Stimulated activated CD8-positive, alpha-beta memory T cell treated with anti-CD3 and anti-CD28 coated beads, Interleukin-7, amount 100 ng/mL, for 4 hours (primary cell): ENCODE data around the gene ZNF141.
"Not testable (repeated sequence)": the region's sequence is repeated elsewhere in the genome, so short reads cannot be mapped to it uniquely, and the experiment has no call there.

Experiments
- DNase-seq, 2 donors: peaks; one replicate each; pipeline ENCODE4 v3.0.0-alpha.2; 2020; ENCODE audit warnings: low read depth in 2 of 2

ZNF141 gene

DNA sequence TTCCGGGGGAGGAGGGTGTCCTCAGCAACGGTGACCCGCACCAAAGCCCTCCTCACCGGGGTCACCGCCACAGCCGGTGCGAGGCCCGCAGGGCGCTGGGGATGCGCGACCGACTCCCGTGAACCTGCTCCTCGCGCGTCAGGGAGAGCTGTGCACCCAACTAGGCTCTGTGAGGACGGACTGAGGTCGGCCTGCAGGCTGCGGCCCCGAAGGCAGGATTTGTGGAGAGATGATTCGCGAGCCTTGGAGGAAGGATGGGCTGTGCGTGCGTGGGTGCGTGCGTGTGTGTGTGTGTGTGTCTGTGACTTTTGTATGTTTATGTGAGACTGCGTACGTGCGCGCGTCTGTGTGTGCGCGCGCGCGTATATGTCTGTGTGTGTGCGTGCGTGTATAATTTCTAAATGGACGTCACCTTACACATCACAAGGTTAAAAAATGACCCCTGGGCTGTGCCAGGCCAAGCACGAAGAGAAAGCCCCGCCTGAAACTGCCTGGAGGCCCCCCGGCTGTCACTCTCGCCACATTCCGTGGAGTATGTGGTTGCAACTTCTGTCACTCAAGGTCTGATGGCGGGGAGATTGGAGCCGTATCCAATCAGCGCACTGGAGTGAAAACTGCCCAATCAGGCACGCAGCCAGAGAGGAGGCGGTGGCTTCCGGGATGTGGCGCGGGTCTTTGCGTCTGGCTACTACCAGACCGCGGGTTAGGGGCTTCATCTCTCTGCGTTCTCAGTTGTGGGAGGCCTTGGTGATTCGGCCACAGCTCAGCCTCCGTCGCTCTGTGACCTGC is at the start of gene ZNF141:
Gene ZNF141, plus strand, starts transcription at position 672 of the 789 bp plus-strand sequence. CDS start 170 bp downstream, outside the sequence.
- DNase-seq: peak; percentile 84 to 89

DNA sequence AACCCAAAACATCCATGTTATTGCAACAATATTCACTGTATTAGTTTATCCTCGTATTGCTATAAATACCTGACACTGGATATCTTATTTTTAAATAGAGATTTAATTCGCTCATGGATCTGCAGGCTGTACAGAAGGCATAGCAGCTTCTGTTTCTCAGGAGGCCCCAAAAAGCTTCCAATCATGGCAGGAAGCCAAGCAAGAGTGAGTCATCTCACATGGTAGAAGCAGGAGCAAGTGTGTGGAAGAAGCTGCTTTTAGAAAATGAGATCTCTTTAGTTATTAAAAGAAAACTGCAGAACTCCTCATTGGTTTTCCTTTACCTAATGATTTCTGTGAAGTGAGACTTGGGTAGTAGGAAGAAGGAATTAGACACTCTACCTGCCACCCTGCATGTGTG is 48.7 kb upstream of the ZNF141 start:
- no peak for DNase-seq

DNA sequence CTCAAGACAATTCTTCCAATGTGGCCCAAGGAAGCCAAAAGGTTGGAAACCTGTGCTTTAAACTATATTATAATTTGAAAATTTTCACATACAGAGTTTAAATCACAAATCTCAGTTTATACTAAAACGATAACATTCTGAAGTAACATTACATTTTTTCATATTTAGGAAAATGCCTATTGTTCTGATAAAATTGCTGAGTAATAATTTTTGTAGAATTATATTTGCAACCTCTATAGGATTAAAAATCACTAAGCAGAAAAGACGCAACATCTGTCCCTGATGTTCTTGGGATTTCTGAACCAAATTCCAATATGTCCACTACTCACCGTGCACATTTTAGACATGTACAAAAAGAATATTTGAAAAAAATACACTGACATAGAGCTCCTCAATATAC is 42.9 kb upstream of the ZNF141 start:
- DNase-seq: no peak

DNA sequence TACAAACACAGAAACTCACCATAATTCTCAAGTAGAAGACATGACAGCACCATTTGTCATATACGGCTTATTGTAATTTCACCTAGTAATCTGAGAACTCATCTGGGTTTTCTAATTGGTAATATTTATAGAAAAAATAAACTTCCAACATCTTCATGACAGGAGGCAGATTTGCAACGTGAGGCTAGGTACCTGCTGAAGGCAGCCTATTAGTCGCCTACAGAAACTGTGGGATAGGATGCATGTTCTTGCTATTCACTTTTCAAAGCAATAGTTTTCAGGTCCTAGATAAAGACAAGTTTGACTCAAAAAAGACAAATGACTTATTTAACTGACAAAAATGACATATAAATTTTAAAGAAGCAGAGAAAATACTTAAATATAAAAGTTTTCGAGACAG is 35.2 kb upstream of the ZNF141 start:
- DNase-seq: no peak

DNA sequence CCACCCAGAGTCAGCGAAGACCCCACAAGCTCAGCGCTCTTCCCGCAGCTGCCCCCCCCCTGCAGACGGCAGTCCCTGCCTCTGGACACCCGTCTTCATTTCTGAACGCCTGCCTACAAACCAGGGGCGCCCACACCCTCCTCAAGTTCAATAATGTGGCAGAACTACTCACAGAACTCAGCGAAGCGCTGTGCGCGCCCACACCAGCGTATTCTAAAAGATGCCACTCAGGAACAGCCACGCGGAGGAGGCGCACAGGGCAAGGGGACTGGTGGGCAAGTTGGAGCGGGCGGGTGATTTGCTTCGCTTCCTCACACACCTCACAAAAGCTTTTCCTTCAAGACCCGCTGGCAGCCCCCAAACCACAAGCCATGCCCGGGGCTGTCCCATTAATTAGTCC is 33.1 kb upstream of the ZNF141 start:
- DNase-seq: not testable (repeated sequence)

DNA sequence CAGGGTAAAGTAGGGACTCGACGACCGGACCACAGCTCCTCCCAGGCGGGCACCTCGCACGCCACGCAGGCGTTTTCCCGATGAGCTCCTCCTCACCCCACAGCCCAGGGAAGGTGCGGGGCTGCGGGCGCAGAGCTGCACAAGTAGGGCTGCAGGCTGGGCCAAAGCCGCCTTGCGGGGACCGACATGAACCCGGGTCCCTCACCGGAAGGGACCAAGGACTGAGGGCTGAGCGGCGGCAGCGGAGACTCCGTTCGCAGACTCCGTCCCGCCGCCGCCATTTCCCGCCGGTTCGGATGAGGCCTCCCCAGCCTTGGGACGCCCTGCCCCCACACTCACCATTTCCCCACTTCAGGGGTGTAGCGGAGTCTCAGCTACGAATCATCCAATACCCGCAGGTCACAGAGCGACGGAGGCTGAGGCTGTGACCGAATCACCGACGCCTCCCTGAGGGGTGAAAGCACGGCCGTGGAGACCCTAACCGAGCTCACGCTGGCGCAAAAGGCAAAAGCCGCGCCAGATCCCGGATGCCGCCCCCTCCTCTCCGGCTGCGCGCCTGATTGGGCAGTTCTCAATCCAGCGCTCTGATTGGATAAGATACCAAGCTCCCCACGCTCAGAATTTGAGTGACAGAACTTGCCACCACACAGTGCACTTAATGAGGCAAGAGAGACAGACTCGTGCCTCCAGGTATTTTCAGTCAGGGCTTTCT is 32.5 kb upstream of the ZNF141 start, which contains the start of gene ZNF732:
Gene ZNF732, minus strand, starts transcription at position 506 of the 712 bp plus-strand sequence. Its CDS starts 164 bp downstream, at position 342.
- DNase-seq: no peak

DNA sequence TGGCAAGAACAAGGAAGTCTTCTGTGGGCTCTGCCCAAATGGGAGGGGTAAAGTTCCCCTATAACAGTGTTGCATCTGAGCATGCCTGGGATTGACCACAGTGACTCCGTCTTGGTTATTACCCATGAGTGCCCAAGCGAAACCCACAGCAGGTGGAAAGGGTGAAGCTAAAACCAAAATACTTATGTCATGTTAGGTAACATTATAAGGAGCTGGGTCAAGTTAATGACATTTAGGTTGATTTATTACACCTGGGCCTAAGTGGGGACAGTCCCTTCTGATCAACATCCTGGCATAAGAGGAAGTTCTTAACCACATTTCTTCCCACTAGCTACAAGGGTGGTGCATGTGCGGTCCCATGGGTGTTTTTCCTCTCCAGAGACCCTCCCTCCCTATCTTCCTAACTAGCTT is 31.1 kb upstream of the ZNF141 start:
- DNase-seq: no peak

DNA sequence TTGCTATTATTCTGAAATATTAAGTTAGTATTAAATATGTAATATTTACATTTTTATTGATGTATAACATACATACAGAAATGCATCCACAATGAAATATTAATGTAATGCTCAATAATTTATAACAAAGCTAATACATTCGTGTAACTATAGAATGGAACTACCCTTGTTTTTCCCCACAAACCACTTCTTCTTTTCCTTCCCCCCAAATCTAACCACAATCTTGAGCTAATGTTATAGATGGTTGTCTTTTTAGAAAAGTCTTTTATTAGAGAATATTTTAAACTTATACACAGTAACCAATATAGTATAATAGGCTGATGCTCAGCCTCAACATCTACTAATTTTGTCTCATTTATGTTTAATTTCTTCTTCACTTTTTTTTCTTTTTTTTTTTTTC is 27.8 kb upstream of the ZNF141 start:
- no peak for DNase-seq

DNA sequence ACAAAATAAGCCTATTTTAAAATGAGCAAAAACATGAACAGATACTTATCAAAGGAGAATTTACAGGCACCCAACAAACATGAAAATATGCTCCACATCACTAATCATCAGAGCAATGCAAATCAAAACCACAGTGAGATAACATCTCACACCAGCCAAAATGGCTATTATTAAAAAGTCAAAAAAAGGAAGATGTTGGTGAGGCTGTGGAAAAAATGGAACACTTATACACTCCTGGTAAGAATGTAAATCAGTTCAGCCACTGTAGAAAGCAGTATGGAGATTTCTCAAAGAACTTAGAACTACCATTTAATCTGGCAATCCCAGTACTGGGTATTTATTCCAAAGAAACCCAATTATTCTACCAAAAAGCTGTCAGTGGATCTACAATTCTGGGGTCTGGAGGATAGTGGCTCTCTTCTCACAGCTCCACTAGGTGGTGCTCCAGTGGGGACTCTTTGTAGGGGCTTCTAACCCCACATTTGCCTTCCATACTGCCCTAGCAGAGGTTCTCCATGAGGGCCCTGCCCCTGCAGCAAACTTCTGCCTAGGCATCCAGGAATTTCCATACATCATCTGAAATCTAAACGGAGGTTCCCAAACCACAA is 23.2 kb upstream of the ZNF141 start:
- no peak for DNase-seq

DNA sequence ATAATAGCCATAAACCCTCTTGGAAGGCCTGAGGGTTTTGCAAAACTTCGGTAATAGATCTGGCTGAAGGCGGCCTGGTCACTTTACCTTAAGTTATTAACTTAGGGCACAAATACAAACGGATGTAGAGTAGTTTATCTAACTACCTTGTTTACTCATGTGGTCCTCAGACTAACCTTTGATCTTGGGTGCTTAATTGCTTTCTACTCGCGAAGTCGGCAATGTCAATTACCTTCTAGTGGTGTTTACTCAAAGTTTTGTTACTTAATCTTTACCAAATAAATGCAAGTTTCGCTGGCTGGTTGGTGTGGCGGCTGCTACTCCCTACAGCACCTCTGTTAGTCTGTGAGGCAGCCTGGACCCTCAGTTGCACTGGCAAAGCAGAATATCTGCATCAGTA is 8.9 kb upstream of the ZNF141 start:
- no peak for DNase-seq

DNA sequence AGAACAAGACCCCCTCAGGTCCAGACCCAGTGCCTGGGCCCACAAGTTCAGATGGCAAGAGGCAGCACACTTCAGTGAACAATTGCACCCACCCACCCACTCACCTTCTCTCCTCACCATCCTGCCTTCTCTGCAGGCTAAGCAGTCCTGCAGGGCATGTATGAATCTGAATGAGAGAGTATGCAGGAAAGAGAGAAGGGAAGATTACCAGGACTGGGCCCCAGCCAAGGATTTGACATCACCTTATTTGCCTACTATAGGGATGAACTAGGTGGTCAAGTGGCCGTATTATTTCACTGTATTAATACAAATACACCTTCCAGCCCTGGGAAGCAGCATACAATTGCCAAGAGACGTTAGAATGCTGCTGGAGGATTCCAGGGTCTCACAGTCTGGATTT is 2.1 kb upstream of the ZNF141 start:
- no peak for DNase-seq

DNA sequence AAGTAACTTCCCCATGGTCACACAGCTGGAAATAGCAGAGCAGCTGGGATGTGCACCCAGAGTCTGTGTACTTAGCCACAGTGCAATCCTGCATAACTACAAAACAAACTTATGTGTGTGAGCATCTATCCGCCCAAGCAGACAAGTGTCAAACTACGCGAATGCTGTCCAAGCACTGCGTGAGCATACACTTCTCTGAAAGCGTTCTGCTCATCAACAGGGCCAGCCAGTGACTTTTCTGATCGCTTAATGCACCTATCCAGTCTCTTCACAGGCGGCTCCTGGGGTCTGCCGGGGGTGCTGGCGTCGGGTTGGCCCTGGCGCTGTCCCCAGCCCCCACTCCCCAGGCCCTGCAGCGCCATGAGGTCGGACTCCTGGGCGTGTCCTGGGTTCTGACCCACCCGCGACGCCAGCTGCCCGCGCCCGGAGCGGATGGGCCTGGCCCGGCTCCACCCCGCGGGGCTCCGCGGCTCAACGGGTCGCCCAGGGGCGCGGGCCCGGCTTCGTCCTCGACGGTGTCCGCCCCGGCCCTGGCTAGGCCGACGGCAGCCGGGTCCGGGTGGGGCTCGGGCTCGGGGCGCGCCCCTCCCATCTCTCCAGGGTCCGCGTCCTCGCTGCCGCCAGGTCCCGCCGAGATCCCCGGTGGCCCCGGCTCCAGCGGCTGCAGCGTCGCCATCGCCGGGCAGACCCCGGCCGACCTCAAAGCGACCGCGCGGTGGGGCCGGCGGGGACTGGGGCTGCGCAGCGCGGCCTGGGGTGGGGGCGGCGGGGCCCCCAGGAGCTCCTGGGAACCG is 1.3 kb upstream of the ZNF141 start:
- DNase-seq: no peak

DNA sequence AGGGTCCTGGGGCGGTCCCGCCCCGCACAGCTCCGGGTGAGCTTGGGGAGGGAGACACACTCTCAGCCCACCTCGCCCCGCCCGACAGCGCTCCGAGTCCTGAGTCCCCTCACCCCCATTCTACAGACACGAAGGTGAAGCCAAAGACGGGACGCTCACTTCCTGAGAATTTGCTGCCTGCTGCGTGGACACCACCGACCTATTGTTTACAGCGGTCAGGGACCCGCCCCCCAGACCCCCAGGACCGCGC is 796 bp upstream of the ZNF141 start:
- peak in 1 of 2 donors; percentile 8 for DNase-seq

DNA sequence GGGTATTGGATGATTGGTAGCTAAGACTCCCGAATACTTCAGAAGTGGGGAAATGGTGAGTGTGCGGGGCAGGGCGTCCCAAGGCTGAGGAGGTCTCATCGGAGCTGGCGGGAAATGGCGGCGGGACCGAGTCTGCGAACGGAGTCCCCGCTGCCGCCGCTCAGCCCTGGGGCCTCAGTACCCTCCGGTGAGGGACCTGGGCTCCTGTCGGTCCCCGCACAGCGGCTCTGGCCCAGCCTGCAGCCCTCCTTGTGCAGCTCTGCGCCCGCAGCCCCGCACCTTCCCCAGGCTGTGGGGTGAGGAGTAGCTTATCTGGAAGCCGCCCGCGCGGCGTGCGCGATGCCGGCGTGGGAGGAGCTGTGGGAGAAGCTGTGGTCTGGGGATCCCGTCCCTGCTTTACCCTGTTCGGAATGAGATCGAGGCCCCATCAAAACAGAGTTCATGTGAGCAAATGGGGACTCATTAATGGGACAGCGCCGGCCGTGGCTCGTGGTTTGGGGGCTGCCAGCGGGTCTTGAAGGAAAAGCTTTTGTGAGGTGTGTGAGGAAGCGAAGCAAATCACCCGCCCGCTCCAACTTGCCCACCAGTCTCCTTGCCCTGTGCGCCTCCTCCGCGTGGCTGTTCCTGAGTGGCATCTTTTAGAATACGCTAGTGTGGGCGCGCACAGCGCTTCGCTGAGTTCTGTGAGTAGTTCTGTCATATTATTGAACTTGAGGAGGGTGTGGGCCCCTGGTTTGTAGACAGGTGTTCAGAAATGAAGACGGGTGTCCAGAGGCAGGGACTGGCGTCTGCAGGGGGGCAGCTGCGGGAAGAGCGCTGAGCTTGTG is 531 bp downstream of the ZNF141 start:
- peak; percentile 23 to 56 for DNase-seq

DNA sequence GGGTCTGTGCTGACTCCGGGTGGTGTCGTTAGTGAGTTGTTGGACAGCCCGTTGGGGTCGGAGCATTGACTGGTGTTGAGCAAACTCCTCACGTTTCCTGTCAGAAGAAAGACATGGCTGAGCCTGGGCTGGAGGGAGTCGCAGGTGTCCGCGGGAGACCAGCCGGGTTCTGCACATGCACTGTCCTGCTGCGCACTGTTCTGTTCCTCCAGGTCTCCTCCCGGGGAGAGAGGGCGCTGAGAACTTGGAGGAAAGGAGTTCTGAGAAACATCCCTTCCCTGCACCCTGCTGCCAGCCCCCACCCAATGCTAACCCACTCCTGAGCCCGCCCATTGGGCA is 1.1 kb downstream of the ZNF141 start:
- DNase-seq: no peak

DNA sequence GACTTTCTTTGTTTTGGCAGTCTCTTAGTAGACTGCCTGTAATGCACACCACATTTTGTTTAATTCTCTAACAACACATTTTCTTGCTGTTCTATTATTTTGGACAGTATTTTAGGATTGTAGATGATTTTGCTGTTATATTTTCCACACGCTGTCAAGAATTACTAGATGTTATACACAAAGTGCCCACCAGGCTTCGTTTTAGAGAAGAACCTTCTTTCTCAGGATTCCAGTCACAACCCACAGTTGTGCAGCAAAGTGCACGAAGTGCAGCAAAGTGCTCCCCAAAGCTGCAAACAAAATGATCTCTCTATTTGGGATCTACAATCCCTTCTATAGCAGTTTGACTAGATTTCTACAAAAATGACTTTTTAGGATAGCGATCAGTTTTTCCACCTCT is 2.4 kb downstream of the ZNF141 start:
- DNase-seq: no peak

DNA sequence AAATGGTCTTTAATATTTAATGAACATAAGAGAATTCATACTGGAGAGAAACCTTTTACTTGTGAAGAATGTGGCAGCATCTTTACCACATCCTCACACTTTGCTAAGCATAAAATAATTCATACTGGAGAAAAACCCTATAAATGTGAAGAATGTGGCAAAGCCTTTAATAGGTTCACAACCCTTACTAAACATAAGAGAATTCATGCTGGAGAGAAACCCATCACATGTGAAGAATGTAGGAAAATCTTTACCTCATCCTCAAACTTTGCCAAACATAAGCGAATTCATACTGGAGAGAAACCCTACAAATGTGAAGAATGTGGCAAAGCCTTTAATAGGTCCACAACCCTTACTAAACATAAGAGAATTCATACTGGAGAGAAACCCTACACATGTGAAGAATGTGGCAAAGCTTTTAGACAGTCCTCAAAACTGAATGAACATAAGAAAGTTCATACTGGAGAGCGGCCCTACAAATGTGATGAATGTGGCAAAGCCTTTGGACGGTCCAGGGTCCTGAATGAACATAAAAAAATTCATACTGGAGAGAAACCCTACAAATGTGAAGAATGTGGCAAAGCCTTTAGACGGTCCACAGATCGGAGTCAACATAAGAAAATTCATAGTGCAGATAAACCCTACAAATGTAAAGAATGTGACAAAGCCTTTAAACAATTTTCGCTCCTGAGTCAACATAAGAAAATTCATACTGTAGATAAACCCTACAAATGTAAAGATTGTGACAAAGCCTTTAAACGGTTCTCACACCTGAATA is 35.6 kb downstream of the ZNF141 start:
- no peak for DNase-seq

DNA sequence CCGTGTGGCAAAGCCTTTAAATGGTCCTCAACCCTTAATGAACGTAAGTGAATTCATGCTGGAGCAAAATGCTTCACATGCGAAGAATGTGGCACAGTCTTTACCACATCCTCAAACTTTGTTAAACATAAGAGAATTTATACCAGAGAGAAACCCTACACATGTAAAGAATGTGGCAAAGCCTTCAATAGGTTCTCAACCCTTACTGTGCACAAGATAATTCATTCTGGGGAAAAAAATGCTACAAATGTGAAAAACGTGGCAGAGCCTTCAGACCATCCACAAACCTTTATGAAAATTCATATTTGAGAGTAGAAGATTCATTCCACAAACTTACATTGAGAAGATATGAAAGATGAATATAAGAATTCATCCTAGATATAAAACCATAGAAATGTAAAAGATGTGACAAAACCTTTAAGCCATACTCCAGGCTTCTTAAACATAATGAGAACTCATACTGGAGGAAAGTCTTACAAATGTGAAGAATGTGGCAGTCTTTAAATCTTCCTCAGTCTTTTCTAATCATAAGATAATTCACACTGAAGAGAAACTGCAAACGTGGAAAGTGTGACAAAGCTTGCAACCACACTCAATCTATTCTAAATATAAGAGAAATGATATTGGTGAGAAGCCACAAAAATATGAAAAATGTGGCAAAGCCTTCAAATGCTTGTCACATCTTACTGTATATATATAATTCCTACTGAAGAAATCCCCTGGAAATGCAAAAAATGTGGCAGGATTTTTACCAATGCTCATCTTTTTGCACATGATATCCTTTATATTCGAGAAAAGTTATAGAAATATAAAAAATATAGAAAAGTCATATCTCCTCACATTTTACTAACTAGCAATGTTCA is 36.9 kb downstream of the ZNF141 start:
- DNase-seq: no peak

DNA sequence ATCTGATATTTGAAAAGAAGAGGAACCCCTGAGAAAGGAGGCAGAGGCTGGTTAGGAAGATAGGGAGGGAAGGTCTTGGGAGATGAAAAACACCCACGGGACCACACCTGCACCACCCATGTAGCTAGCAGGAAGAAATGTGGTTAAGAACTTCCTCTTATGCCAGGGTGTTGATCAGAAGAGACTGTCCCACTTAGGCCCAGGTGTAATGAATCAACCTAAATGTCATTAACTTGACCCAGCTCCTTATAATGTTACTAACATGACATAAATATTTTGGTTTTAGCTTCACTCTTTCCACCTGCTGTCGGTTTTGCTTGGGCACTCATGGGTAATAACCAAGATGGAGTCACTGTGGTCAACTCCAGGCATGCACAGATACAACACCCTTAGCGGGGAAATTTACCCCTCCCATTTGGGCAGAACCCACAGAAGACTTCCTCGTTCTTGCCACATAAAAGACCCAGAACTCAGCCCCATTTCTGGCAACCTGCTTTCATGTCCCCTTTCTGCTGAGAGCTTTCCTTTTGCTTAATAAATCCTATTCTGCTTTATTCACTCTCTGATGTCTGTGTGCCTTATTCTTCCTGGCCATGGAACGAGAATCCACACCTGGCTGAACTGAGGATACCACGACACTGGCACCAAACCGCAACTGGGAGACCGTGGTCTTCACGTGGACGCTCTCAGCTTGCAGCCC is 46.8 kb downstream of the ZNF141 start:
- no peak for DNase-seq
